GM21529 (cell line): ENCODE results near the gene GOLT1B.
A peak's percentile ranks its signal among the peaks of the same experiment; 100 is the strongest.
"Not testable (repeated sequence)": the region's sequence is repeated elsewhere in the genome, so short reads cannot be mapped to it uniquely, and the experiment has no call there.

Experiments
- ATAC-seq: cut with Tn5 transposase; IDR thresholded peaks from one replicate; pipeline ENCODE4 v1.9.1; 2021; ENCODE audit not compliant: unreplicated experiment

GOLT1B gene

GRCh38 chr12:21501258-21502163 lies at the start of gene GOLT1B, which contains the start of gene RECQL:
Gene GOLT1B, plus strand, starts transcription at chr12:21501789. Its CDS starts 135 bp downstream, at chr12:21501924.
Gene RECQL, minus strand, starts transcription at chr12:21501635. Its CDS starts 2,065 bp downstream, at chr12:21499570.
- peak; percentile 98 for ATAC-seq

- ATAC-seq: peak; percentile 91
These were observed 48.2 kb upstream of the GOLT1B start for GRCh38 chr12:21453312-21453852.

GRCh38 chr12:21456291-21456780 lies 45.3 kb upstream of the GOLT1B start:
- no peak for ATAC-seq

GRCh38 chr12:21459474-21459873 lies 42.1 kb upstream of the GOLT1B start:
- no peak for ATAC-seq

- ATAC-seq: not testable (repeated sequence)
These were observed 34.3 kb upstream of the GOLT1B start for GRCh38 chr12:21467334-21467733.

- no peak for ATAC-seq
These were observed 30.3 kb upstream of the GOLT1B start for GRCh38 chr12:21471294-21471693.

- no peak for ATAC-seq
These were observed 29.3 kb upstream of the GOLT1B start for GRCh38 chr12:21472197-21472823.

- ATAC-seq: no peak
These were observed 26.0 kb upstream of the GOLT1B start for GRCh38 chr12:21475552-21475951.

- ATAC-seq: no peak
These were observed 24.6 kb upstream of the GOLT1B start for GRCh38 chr12:21476949-21477348.

GRCh38 chr12:21478756-21479455 lies 22.7 kb upstream of the GOLT1B start:
- no peak for ATAC-seq

GRCh38 chr12:21483531-21483930 lies 18.1 kb upstream of the GOLT1B start:
- ATAC-seq: no peak

GRCh38 chr12:21485998-21486397 lies 15.6 kb upstream of the GOLT1B start:
- no peak for ATAC-seq

GRCh38 chr12:21499765-21500164 lies 1.8 kb upstream of the GOLT1B start:
- no peak for ATAC-seq

- peak; percentile 1 for ATAC-seq
These were observed 767 bp upstream of the GOLT1B start for GRCh38 chr12:21500786-21501257.

GRCh38 chr12:21502164-21502496 lies 541 bp downstream of the GOLT1B start:
- peak; percentile 2 for ATAC-seq

- no peak for ATAC-seq
These were observed 1.3 kb downstream of the GOLT1B start for GRCh38 chr12:21502872-21503271.

- no peak for ATAC-seq
These were observed 4.3 kb downstream of the GOLT1B start for GRCh38 chr12:21505888-21506287.

GRCh38 chr12:21507849-21508248 lies 6.3 kb downstream of the GOLT1B start:
- no peak for ATAC-seq

- peak; percentile 95 for ATAC-seq
These were observed 8.2 kb downstream of the GOLT1B start for GRCh38 chr12:21509768-21510167.

- ATAC-seq: no peak
These were observed 14.7 kb downstream of the GOLT1B start for GRCh38 chr12:21516281-21516680.

GRCh38 chr12:21518451-21518850 lies 16.9 kb downstream of the GOLT1B start:
- no peak for ATAC-seq
